ENCODE results near the gene NXPE2. TPM values are rescaled to one million over a fixed set of nuclear protein-coding genes. Genes with fewer than 3 reads are reported as not detected.

The NXPE2 gene
- total RNA-seq, 3 donors from 2014 or later: 0.80 to 1.8 TPM; not detected in 1

DNA sequence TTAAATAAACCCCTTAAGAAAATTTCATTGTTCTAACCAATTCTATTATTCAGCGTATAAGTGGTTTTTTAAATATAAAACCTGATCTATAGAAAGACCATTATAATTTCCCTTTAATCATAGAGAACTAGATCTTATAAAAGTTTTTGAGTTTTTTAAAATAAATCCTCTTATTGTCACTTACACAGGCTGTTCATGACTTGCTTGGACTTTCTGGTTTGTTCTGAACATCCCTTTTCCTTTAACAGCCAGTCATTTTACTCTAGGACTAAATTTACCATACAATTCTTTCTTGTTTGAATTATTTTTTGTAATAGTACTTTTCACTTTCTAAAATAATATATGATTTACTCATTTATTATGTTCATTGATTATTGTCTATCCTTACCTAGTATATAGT, 4.7 kb downstream of the NXPE2 start:
- Histone ChIP-seq H3K27ac (no peak overlapping the region), H3K4me1 (no peaks in the 10 kb centered on the region), H3K27me3 (no peaks in the 10 kb centered on the region), H3K9me3 (peaks cover 0 to 3% of the 10 kb centered on the region in 2 donors), H3K36me3 (no peaks in the 10 kb centered on the region), H3K4me3 (no peak overlapping the region)
- no peak for DNase-seq (ENCODE audit: low spot score in 2 of 2)
- intact Hi-C loops (cut with DNase I; ENCODE audit: low total_unique reads): no loop called here
- TF ChIP-seq, protein P1, sequence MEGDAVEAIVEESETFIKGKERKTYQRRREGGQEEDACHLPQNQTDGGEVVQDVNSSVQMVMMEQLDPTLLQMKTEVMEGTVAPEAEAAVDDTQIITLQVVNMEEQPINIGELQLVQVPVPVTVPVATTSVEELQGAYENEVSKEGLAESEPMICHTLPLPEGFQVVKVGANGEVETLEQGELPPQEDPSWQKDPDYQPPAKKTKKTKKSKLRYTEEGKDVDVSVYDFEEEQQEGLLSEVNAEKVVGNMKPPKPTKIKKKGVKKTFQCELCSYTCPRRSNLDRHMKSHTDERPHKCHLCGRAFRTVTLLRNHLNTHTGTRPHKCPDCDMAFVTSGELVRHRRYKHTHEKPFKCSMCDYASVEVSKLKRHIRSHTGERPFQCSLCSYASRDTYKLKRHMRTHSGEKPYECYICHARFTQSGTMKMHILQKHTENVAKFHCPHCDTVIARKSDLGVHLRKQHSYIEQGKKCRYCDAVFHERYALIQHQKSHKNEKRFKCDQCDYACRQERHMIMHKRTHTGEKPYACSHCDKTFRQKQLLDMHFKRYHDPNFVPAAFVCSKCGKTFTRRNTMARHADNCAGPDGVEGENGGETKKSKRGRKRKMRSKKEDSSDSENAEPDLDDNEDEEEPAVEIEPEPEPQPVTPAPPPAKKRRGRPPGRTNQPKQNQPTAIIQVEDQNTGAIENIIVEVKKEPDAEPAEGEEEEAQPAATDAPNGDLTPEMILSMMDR (IDR thresholded peaks at IDR 0.05): no peak

DNA sequence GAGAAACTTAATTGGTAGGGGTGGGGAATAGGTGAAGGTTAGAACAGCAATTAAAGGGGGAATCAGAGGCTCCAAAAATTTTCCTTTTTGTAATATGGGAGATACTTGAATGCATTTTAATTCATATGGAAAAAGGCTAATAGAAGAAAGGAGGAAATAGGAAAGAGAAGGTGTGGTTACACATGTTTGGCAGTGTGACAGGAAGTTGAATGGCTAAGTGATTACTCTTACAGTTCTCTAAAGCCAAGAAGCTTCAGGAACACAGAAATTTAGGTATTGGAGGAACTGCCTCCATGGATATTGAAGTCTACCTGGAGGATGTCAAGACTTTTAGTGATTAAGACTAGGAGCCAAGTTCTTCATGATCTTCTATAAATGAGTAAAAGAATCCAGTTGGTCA, 6.3 kb downstream of the NXPE2 start:
- intact Hi-C loops (cut with DNase I; ENCODE audit: low total_unique reads): no loop called here

DNA sequence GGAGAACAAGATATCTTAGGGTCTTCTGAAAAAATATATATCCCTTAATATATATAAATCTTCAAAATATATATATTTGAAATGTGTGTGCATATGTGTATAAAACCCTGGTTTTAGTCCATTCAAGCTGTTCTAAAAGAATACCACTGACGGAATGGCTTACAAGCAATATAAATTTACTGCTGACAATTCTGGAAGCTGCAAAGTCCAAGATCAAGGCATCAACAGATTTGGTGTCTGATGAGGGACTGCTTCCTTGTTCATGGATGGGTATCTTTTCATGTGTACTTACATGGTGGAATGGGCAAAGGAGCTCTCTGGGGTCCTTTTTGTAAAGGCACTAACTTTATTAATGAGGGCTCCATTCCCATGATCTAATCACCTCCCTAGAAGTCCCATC, 6.8 kb downstream of the NXPE2 start:
- intact Hi-C loops (cut with DNase I; ENCODE audit: low total_unique reads): no loop called here
- Histone ChIP-seq H3K27ac (no peak overlapping the region), H3K9me3 (peaks cover 0 to 4% of the 10 kb centered on the region in 2 donors), H3K4me1 (no peaks in the 10 kb centered on the region), H3K4me3 (no peak overlapping the region), H3K36me3 (no peaks in the 10 kb centered on the region), H3K27me3 (no peaks in the 10 kb centered on the region)
- DNase-seq (ENCODE audit: low spot score in 2 of 2): no peak
- TF ChIP-seq, protein P1 (IDR thresholded peaks at IDR 0.05): no peak
- TF ChIP-seq POLR2AphosphoS5 (IDR thresholded peaks at IDR 0.05) (no peak), POLR2A (IDR thresholded peaks at IDR 0.05) (no peak)

More for the DNA sequence above, 6.3 kb downstream of the NXPE2 start:
- no peak overlapping the region for H3K27ac ChIP-seq
- H3K9me3 ChIP-seq: peaks cover 0 to 4% of the 10 kb centered on the region in 2 donors
- no peaks in the 10 kb centered on the region for H3K36me3 ChIP-seq
- TF ChIP-seq, protein P1 (IDR thresholded peaks at IDR 0.05): no peak
- no peak for TF ChIP-seq POLR2A (IDR thresholded peaks at IDR 0.05)
- no peak for TF ChIP-seq POLR2AphosphoS5 (IDR thresholded peaks at IDR 0.05)
- no peaks in the 10 kb centered on the region for H3K27me3 ChIP-seq
- H3K4me1 ChIP-seq: no peaks in the 10 kb centered on the region
- no peak overlapping the region for H3K4me3 ChIP-seq
- DNase-seq (ENCODE audit: low spot score in 2 of 2): no peak

DNA sequence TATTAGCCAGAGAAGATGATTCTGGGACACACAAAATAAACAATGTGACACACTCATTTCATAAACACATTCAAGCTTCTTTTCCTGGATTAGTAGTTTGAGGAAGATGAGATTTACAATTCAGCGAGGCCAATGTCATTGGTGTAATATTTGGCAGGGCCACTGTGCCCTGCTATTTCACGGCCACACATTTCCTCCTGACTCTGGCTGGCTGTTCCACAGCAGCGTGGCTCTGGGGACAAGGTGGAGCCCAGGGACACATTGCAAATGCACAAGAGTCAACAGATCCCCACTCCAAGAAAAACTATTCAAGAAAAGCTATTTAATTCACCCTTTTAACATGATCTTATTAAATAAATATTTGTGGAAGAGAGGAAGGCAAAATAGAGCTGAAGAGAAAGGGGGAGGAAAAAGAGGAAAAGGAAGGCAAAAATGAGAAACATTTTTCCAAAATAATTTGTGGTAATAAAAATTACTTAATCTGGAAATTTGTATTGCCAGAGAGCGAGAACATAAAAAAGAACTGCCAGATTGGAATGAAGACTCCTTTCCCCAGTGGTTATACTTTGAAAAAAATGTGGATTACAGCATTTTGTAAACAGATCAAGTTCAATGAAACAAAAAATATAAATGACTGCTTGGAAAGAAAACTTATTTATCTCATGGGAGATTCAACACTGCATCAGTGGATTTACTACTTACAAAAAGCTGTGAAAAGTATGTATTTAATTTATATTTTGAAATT, 27.1 kb downstream of the NXPE2 start:
- Histone ChIP-seq H3K4me1 (no peaks in the 10 kb centered on the region), H3K27ac (peak overlapping the region in 1 of 2 donors; percentile 9), H3K4me3 (no peak overlapping the region), H3K27me3 (no peaks in the 10 kb centered on the region), H3K36me3 (no peaks in the 10 kb centered on the region), H3K9me3 (peaks cover under 1 to 6% of the 10 kb centered on the region in 2 donors)
- intact Hi-C loops (cut with DNase I; ENCODE audit: low total_unique reads): no loop called here
- peak in 1 of 2 donors; percentile 21 for DNase-seq (ENCODE audit: low spot score in 2 of 2)
- TF ChIP-seq POLR2A (IDR thresholded peaks at IDR 0.05) (no peak), POLR2AphosphoS5 (IDR thresholded peaks at IDR 0.05) (no peak)
- TF ChIP-seq, protein P1 (IDR thresholded peaks at IDR 0.05): no peak

DNA sequence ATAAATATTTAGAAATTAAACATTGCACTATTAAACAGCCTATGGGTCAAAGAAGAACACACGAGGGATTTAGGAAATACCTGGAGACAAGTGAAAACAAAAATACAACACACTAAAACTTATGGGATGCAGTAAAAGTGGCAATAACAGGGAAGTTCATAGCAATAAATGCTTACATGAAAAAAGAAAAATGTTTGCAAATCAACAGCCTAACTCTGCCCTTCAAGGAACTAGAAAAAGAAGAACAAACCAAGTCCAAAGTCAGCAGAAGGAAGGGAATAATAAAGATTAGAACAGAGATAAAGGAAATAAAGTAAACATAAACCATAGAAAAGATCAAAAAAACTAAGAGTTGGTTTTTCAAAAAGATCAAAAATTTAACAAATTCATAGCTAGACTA, 31.6 kb downstream of the NXPE2 start:
- Histone ChIP-seq H3K27ac (no peak overlapping the region), H3K4me3 (no peak overlapping the region), H3K4me1 (no peaks in the 10 kb centered on the region), H3K27me3 (no peaks in the 10 kb centered on the region), H3K36me3 (no peaks in the 10 kb centered on the region), H3K9me3 (peaks cover 6 to 14% of the 10 kb centered on the region in 2 donors)
- TF ChIP-seq POLR2AphosphoS5 (IDR thresholded peaks at IDR 0.05) (no peak), POLR2A (IDR thresholded peaks at IDR 0.05) (no peak)
- TF ChIP-seq, protein P1 (IDR thresholded peaks at IDR 0.05): no peak
- intact Hi-C loops (cut with DNase I; ENCODE audit: low total_unique reads): no loop called here
- no peak for DNase-seq (ENCODE audit: low spot score in 2 of 2)

All from breast epithelium (tissue), 4 donors.